AG09309 (cell line): ENCODE measurements around the gene DNM3.
A peak's percentile ranks its signal among the peaks of the same experiment; 100 is the strongest.

Experiments
- DNase-seq: peaks from one replicate; pipeline ENCODE4 v3.0.0-alpha.2; 2010; ENCODE audit warnings: low read depth
- H3K4me3 ChIP-seq: 2 replicates; pipeline ENCODE4 v1.5.1; 2011; ENCODE audit warnings: mild to moderate bottlenecking, low read depth, low read length, moderate library complexity; ENCODE audit not compliant: control insufficient read depth
- CTCF ChIP-seq: IDR thresholded peaks from 2 replicates; pipeline ENCODE4 v1.5.1; 2011; ENCODE audit warnings: mild to moderate bottlenecking, low read depth, low read length, inconsistent platforms; ENCODE audit not compliant: insufficient read depth, control insufficient read depth; ENCODE audit errors: missing control alignments

Gene DNM3

DNA sequence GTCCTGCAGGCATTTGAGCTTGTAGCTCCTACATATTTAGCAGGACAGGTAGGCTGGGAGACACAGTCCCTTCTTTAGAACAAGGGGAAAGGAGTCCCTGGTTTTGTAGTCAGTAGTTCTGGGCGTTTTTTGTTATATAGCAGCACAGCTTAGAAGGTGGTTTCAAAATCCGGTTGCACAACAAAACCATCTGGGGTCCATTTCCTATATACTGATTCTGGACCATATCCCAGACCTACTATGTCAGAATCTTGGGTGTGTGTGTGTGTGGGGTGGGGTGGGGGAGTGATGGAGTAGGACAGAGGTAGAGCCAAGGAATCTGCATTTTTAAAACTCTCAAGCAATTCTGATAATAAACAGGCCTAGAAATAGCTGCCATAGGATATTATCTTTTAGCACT is 38.3 kb upstream of the DNM3 start:
- TF ChIP-seq CTCF, result no peak
- no peak overlapping the region for H3K4me3 ChIP-seq
- DNase-seq, result peak; percentile 71

DNA sequence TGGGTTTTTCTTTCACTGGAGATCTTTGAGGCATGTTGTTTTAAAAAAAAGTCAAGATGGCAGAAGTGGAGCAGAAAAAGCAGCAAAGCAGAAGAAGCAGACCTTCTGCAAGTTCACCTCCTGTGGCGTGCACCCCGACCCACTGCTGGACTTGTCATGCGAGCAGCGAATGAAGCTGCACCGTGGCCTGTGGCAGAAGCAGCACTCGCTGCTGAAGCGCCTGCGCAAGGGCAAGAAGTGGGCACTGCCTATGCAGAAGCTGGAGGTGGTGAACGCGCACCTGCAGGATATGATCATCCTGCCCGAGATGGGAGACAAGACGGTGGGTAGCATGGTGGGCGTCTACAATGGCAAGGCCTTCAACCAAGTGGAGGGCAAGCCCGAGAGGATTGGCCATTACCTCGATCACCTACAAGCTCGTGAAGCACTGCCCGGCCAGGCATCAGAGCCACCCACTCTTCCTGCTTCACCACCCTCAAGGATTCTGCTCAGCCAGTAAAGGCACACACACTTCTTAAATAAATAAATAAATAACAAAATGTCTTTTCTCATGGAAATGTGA is 37.8 kb upstream of the DNM3 start:
- no peak for TF ChIP-seq CTCF
- no peak for DNase-seq

GRCh38 chr1:171805395-171806115 is 35.7 kb upstream of the DNM3 start:
- no peak overlapping the region for H3K4me3 ChIP-seq
- no peak for TF ChIP-seq CTCF
- no peak for DNase-seq

More for the DNA sequence above, 37.8 kb upstream of the DNM3 start:
- H3K4me3 ChIP-seq, result no peak overlapping the region

GRCh38 chr1:171807556-171807955 is 33.7 kb upstream of the DNM3 start:
- TF ChIP-seq CTCF, result no peak
- DNase-seq, result no peak
- H3K4me3 ChIP-seq, result no peak overlapping the region

GRCh38 chr1:171809834-171810233 is 31.5 kb upstream of the DNM3 start:
- no peak overlapping the region for H3K4me3 ChIP-seq
- TF ChIP-seq CTCF, result no peak
- DNase-seq, result no peak

DNA sequence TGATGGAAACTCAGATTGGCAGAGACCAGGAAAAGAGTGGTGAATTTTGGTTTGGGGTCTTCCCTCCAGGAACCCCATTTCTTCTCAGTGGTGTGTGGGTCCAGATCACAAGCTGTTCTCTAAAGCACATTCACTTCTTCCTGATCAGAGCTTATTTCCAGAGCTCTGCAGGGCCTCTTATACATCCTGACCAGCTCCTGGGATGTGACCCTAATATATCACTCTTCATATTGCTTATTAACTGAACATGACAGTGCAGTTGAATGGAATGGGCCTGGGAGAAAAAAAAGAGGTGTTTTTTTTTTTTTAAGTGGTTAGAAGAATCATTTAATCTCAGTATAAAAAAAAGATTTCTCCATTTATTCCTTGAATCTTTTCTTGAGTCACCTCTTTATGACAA is 29.6 kb upstream of the DNM3 start:
- H3K4me3 ChIP-seq, result no peak overlapping the region
- no peak for TF ChIP-seq CTCF
- DNase-seq, result no peak
